ENCODE measurements around the gene TRMU.

DNA sequence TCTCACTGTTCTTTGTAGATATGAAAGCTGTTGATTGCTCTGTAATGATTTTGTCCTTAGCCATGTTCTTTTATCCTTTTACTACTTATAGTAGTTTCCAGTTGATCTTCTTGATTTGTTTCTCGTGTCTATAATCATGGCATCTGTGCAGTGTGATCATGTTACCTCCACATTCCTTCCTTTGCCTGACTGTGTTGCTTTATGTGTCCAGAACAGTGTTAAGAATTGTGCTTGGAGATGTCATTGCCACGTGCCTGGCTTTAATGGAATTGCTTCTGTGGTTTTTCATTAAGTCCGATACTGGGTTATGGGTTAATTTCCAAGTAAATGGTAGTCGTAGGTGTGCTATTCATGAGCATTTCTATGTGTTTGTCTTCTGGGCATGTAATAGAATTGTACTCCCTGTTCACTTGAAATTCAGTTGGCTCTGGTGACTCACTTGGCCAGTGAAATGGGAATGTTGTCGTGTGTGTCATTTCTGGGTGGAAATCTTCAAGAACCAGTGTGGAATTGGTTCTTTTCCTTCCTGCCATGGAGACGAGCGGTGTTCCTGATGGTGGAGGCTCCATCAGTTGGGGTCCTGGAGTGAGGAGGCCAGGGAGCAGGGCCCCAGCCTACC, 32.1 kb upstream of the TRMU start:
- TF ChIP-seq, protein P1, sequence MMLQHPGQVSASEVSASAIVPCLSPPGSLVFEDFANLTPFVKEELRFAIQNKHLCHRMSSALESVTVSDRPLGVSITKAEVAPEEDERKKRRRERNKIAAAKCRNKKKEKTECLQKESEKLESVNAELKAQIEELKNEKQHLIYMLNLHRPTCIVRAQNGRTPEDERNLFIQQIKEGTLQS (IDR thresholded peaks at IDR 0.05; ENCODE audit: insufficient read depth, low read depth, low read length), result no peak
- TF ChIP-seq POLR2AphosphoS5 (IDR thresholded peaks at IDR 0.05; ENCODE audit: low read depth, low read length) (no peak), SP1 (IDR thresholded peaks at IDR 0.05; ENCODE audit: low read depth, low read length) (no peak), EGR1 (IDR thresholded peaks at IDR 0.05; ENCODE audit: borderline replicate concordance, low read depth, low read length) (no peak), RNF2 (IDR thresholded peaks at IDR 0.05; ENCODE audit: borderline replicate concordance, low read depth, low read length, missing control alignments, poor library complexity, severe bottlenecking) (no peak)
